Kidney epithelial cell (primary cell): ENCODE measurements around the gene EDEM2. TPM values are rescaled to one million over a fixed set of nuclear protein-coding genes. Genes with fewer than 3 reads are reported as not detected.
"Not testable (repeated sequence)": the region's sequence is repeated elsewhere in the genome, so short reads cannot be mapped to it uniquely, and the experiment has no call there.

Experiments used
- DNase-seq: peaks from one replicate; pipeline ENCODE4 v3.0.0-alpha.2; 2010; ENCODE audit warnings: low read depth
- H3K27me3 ChIP-seq: 2 replicates; pipeline ENCODE4 v1.6.0; 2011; ENCODE audit warnings: low read length; ENCODE audit not compliant: control insufficient read depth, insufficient read depth
- H3K36me3 ChIP-seq: 2 replicates; pipeline ENCODE4 v1.5.1; 2011; ENCODE audit warnings: low read length; ENCODE audit not compliant: control insufficient read depth, insufficient read depth
- H3K4me3 ChIP-seq: 2 replicates; pipeline ENCODE4 v1.5.1; 2011; ENCODE audit warnings: low read depth, mild to moderate bottlenecking, control low read depth, low read length
- CTCF ChIP-seq: IDR thresholded peaks from 2 replicates; pipeline ENCODE4 v1.5.1; 2011; ENCODE audit warnings: mild to moderate bottlenecking, moderate library complexity, low read length, control low read depth, inconsistent platforms; ENCODE audit not compliant: insufficient read depth, poor library complexity, severe bottlenecking
- total RNA-seq: library from RNA; depleted of rRNA; stranded (reverse); fragments of >200 nt; gene quantifications from 2 replicates; pipeline ENCODE4 v1.2.3, GENCODE V29; 2015

EDEM2 gene
- total RNA-seq, 1 donor from 2014 or later: 34.7 TPM

GRCh38 chr20:35084998-35085397 is 62.1 kb downstream of the EDEM2 start:
- H3K27me3 ChIP-seq: no peaks in the 10 kb centered on the region
- H3K4me3 ChIP-seq: no peak overlapping the region
- no peak for TF ChIP-seq CTCF
- DNase-seq: no peak
- no peaks in the 10 kb centered on the region for H3K36me3 ChIP-seq

- H3K27me3 ChIP-seq, H3K4me3 ChIP-seq, DNase-seq, H3K36me3 ChIP-seq: not testable (repeated sequence)
Measured at GRCh38 chr20:35080348-35080642, 66.8 kb downstream of the EDEM2 start.

GRCh38 chr20:35079472-35080347 is 67.4 kb downstream of the EDEM2 start:
- no peak for TF ChIP-seq CTCF
- Histone ChIP-seq H3K27me3 (no peaks in the 10 kb centered on the region), H3K36me3 (no peaks in the 10 kb centered on the region), H3K4me3 (no peak overlapping the region)
- no peak for DNase-seq

- no peaks in the 10 kb centered on the region for H3K36me3 ChIP-seq
- H3K4me3 ChIP-seq: no peak overlapping the region
- DNase-seq: no peak
- H3K27me3 ChIP-seq: no peaks in the 10 kb centered on the region
- no peak for TF ChIP-seq CTCF
Measured at GRCh38 chr20:35077872-35078271, 69.3 kb downstream of the EDEM2 start.

GRCh38 chr20:35077341-35077740 is 69.8 kb downstream of the EDEM2 start:
- no peak for DNase-seq
- no peaks in the 10 kb centered on the region for H3K27me3 ChIP-seq
- H3K36me3 ChIP-seq: no peaks in the 10 kb centered on the region
- H3K4me3 ChIP-seq: no peak overlapping the region
- no peak for TF ChIP-seq CTCF

- not testable (repeated sequence) for H3K4me3 ChIP-seq, DNase-seq, H3K27me3 ChIP-seq, H3K36me3 ChIP-seq
Measured at GRCh38 chr20:35071436-35072153, 75.5 kb downstream of the EDEM2 start.
